ENCODE data around the gene MYADML2.

The MYADML2 gene

DNA sequence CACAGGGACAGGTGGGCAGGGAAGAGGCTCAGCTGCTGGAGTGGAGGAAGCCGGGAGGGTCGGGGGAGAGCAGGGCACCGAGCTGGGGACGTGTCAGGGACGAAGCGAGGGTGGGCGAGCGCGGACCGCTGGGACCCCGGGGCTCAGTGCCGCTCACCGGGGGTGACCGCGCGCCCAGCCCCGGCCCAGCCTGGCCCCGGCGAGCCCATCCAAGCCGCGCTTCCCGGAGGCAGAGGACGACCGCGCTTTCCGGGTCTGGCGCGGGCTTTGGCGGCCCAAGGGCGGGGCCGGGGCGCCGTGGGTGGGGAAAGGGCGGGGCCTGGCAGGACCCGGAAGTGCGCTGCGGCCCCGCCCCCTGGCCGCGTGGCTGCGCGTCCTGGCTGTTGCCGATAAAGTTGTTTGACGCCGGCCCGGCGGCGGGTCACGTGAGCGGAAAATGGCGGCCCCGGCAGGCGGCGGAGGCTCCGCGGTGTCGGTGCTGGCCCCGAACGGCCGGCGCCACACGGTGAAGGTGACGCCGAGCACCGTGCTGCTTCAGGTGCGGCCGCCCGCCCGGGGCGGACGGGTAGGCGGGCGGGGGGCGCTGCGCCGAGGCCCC lies 30.3 kb upstream of the MYADML2 start, which contains the start of gene ASPSCR1:
Gene ASPSCR1 (plus strand): TSS at position 419 of the 598 bp plus-strand sequence. CDS start 18 bp downstream, at position 437.
- peak; percentile 89 to 90 for DNase-seq

DNA sequence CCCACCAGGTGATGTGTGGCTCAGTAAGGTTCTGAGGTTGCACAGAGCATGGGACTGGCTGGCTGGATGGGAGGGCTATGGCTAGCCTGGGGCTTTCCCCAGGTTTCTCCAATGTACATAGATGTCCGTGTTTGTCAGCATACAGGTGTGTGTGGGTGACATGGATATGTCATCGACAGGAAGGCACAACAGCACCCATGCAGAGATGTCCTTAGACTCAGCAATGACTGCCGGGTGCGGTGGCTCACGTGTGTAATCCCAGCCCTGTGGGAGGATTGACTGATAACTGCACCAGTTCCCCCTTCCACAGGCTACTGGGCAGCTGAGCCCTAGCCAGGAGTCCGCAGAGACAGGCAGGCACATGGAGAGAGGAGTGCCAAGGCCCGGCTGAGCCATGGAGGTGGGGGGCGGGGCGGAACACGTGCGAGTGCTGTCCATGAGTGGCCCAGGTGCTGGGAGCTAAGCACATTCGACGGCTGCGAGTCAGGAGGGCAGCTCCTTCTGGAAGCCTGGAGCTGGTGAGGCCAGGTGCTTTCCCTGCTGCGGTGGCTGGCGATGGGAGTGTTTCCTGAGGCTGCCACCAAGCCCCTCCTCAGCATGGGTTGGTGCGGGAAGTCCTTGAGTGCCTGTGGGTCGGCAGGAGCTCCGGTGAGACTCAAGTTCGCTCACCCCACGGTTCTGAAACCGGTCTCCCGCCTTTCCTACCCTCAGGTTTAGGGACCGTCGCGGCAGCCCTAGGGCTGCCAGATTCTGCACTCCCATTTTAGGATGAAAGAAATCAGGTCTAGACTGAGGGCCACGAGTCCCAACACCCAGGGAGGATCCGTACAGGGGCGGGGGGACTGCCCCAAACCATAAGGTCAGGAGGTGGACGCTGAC lies 29.5 kb upstream of the MYADML2 start:
- DNase-seq: peak; percentile 17 to 32

DNA sequence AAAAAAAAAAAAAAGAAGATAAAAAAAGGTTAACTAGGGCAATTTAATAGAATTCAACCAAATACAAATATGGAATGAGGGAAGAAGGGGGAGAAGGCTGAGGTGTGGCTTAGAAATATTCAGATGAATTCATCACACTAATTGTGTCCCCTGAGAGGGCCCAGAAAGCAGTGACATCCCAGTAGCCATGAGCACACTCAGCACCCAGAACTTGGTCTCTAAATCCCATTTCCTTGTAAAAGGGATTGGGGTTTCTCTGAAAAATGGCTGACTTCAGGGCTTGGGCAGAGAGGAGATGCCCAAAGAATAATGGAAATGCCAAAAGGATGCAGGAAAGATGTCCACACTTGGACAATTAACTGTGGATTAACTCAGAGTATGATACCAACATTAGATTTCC lies 26.4 kb upstream of the MYADML2 start:
- no peak for DNase-seq

DNA sequence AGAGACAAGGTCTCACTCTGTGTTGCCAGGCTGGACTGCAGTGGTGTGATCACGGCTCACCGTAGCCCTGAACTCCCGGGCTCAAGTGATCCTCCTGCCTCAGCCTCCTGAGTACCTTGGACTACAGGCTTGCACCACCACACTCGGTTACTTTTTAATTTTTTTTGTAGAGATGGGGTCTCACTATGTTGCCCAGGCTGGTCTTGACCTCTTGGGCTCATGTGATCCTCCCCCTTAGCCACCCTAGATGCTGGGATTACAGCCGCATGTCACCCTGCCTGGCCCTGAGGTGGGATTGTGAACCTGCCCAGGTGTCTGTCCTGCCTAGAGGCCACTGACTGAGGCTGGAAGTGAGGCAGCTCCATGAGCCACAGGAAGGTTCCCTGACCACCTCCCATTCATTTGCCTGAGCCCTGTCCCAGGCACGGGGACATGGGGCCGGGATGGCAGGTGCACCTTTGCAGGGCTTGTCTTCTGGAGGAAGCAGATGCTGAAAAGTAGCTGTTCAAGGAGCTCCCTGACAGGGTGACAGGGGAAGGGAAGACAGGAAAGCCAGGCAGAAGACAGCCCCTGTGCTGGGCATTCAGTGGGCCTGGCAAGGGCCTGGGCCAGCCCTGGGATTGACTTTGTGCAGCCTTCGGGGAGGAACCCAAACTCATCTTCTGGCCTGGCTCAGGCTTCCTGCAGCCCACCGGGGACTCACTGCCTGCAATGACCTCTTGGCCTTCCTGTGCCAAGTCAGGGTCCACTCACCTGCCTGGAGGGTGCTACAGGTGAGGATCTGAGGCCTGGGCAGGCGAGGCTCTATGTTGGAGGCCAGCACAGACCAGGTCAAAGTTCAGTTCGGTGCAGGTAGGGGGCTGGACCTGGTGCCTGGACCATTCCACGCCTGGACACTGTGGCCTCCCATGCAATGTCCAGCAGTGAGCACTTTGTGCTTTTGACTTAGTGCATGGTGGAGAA lies 22.1 kb upstream of the MYADML2 start:
- no peak for DNase-seq

DNA sequence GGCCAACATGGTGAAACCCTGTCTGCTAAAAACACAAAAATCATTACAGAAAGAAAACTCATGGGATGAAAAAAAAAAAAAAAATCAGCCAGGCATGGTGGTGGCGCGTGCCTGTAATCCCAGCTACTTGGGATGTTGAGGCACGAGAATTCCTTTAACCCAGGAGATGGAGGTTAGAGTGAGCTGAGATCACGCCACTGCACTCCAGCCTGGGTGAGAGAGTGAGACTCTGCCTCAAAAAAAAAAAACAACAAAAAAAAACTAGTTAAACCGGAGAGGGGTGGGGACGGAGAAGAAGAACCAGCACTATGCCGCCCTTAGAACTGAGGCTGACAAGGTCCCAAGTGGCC lies 21.3 kb upstream of the MYADML2 start:
- DNase-seq: no peak

DNA sequence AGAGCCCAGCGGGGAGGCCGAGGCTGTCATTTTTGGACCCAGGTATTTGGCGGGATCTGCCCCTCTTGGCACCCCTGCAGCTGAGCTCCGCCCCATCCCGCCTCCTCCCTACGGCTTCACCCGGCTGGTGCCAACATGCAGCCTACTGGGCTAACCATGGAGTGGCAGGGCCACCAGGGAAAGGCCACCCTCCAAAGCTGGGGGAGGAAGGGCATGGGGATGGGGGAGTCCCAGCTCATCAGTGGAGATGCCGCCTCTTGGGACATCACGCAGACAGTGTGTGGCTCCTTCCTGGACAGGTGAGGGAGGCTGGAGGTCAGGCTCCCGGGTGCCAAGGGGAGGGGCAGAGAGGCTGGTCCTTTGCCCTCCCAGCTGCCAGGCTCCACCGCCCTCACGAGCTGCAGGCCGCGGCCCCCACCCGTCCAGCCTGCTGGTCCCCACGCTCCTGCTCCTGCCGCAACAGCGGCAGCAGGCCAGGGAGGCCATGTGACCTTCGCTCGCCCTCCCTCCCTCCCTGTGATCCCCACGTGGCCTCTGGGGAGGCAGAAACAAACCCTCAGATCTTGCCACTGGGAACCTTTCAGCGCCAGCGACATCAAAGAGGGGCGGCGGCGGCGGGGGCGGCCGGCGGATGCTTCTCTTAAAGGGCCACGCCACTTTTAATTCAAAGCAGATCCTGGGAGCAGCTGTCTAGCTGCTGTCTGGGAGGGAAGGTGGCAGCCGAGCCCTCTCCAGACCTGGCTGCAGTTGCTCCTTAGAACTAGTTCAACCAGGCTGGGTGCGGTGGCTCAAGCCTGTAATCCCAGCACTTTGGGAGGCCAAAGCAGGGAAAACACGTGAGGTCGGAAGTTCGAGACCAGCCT lies 20.7 kb upstream of the MYADML2 start:
- peak; percentile 86 to 89 for DNase-seq

DNA sequence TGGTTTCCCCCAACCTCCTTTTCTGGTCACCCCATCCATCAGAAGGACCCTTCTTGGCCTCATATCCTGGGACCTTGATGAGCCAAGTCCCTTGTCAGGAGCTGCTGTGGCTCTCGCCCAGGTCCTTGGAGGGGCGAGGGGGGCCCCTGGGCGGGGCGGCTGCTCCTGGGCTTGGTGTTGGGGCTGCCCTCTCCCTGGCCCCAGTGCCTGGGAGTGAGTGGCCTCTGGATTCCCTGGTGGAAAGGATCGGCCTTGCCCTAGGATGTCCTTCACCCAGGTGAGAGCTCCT lies 20.2 kb upstream of the MYADML2 start:
- no peak for DNase-seq

DNA sequence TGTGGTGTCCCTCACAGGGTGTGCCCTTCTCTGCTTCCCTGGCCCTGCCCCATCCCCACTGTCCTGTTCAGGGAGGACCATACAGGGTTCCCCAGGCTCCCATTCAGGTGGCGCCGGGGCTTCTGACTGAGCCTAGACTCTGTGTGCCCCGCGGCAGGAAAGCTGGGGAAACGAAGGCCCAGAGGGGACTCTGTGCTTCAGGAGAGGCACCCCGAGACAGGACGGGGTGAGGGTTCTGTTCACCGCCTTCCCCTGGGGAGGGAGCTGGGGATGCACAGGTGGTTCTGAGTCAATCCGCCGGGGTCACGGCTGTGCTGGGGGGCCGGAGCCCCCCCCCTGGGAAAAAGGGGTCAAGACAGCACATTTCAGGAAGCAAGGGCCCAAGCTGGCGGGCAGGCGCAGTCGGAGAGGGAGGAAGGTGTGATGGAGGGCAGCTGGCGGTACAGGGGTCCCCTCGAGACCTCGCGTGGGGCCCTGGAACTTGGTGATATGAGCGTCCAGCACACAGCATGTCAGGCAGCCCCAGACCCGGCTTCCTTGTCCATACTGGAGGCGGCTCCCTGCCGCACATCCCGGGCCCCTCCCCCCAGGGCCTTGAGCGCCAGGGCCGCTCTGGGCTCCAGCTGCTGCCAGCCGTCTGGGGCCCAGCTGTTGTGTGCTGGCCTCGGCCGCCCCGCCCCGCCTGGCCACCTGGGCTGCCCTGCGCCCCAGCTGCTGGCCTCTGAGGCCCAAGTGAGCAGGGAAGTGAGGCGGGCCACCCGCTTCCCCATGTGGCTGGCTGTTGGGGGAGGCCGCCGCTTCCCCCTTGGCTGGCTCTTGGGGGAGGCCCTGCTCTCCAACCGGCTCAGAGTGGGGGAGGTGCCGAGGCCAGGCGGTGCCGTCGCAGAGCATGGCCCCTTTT lies 19.6 kb upstream of the MYADML2 start:
- no peak for DNase-seq

DNA sequence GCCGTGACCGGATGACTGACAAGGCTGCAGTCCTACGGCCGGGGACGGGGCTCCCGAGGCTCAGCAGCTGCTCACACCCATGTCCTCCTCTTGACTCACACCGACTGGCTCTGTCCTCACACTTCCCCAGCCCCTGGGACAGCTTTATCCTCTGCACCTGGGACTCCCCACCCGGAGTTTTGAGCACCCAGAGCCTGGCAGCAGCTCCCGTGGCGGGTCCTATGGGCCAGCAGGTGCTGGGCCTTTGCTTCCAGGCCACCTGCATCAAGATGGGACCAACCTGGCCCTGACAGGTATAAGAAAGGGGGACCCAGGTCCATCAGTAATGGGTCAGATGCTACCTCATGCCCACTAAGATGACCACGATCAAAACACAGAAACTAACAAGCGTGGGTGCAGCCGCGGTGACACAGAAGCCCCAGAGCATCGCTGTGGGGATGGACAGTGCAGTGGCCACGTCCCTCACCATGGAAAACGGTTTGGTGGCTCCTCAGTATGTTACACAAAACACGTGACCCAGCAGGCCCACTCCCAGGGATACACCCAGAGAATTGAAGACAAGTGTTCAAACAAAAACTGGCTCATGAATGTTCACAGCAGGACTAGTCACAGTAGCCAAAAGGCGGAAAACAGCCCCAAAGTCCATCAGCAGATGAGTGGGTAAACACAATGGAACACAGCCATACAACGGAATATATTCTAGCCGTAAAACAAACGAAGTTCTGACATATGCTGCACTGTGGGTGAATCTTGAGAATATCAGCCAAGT lies 17.2 kb upstream of the MYADML2 start:
- no peak for DNase-seq

DNA sequence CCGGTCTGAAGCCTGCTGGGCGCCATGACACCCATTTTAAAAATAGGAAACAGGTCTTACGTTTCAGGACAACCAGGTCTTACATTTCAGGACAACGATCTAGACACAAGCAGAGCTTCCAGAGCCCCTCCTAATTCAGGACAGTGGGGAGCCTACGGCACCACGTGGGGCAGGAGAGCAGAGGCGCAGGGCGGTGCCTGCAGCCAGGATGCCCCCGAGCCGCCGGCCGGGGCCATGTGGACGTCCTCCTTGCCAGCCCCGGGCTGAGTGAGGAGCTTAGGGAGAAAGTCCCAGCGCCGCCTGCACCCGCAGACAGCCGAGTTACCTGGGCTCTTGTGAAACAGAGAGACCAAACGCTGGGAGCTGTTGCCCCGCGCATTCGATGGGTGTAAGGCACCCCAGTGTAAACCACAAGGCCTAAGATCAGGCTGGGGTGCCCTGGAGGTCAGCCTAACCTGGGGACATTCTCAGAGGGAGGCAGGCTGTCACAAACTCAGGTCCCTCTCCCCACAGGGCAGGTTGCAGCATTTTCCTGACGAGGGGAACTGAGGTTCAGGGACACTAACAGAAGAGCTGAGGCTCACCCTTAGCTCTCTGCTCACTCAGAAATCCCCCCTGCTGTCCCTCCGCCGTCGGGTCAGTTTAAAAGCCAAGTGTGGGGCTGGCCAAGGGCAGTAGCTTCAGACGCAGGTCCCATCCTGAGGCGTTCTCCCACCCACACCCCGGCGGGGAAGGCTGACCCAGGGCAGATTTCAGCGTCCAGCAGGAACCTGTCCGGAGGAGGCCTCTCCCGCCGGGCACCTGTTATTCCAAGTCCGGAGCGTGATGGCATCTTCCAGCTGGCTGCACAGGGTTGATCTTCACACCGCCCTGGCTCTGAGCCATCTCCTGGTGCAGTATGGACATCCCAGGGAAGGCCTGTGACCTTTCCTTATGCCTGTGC lies 15.7 kb upstream of the MYADML2 start:
- no peak for DNase-seq

DNA sequence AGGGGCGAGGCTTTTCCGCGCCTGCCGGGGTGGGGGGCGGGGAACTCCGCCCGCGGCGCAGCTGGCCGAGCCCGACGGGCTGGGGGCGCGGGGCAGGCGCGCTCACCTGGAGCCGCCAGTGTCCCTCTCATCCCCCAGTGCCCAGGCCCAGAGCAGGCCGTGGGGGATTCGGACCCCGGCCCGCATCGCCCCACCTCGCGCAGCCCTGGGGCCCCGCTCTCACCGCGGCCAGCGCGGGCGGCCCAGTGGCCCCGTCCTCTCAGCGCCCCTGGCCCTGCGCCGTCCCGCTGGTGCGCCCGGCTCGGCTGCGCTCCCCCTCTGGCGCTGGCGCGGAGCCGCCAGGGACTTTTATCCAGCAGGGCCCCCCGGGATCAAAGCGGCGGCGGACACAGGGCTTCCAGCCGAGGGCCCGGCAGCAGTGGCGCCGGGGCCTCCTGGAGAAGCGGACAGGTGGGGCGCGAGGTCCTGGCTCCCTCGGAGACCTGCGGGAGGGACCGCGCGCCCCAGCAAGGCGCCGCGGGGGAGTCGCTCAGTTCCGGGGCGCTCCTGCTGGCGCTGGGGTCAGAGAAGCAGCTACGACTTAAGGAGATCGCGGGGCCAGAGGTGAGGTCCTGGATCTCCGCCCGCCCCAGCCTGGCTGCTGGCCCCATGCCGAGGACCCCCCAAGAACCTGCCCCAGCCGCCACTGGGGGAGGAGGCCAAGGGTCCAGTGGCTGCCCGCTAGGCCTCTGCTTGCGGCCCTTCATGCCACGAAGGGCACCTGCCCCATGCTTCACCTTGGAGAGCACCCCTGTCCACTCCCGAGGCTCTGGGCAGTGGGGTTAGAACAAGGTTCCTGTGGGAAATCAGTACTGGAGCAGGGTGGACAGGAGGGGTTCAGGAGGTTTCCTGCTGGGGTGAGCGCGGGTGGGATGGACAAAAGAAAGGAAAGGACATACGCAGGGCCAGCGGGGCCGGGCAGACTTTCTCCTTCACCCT lies 14.8 kb upstream of the MYADML2 start:
- DNase-seq: no peak

DNA sequence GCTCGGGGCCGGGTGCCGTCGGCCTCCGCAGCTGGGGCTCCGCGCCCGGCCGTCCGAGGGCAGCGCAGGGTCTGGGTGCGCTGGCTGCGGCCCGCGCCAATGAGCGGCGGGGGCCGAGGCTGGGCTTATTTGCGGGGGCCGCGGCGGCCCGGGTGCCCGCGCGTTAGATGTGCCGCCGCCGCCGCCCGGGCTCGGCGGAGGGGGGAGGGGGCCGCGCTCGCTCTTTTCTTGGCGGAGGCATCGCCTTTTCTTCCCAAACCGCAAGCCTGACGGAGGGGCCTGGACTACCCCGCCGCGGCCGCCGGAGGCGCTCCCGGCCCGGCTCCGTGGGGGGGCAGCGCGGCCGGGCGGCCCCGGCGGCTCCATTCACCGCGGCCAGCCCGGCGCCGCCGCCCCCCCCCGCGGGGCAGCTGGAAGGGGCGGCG lies 14.1 kb upstream of the MYADML2 start, which contains the start of gene NOTUM:
Gene NOTUM (minus strand): TSS at position 101 of the 425 bp plus-strand sequence. CDS start 278 bp downstream, outside the sequence.
- peak in 1 of 2 donors; percentile 15 for DNase-seq

DNA sequence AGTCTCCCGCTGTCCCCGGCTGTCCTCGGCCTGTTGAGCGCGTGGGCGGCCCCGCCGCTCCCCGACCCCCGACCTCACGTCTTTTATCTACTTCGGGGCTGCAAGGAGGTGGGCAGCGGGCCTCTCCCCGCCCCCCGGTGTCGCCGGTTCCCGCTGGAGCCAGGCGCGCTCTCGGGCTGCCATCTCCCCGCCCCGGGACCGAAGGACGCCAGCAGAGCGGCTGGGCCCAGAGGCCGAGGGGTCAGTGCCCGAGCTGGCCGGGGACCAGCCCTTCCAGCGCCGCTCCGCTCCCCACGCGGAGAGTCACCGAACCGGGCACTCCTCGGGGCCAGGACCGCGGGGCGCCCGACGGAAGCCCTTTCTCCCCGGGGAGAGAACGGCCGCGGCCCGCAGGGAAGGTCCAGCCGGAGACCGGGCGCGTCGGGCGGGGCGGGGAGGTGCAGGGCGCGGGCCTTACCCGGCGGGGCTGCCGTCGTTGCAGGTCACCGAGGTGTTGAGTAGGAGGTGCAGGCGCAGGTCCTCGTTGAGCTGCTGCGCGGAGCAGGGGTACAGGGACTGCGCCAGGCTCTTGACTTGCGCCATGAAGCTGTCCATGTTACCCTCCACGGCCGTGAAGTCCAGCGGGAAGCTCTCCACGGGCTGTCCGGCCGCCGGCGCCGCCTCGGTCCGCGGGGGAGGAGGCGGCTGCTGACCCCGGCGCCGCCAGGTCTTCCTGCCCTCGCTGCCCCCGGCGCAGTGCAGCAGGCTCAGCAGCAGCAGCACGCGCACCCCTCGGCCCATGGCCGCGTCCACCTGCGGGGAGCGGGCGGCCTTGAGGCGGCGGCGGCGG lies 13.3 kb upstream of the MYADML2 start:
- DNase-seq: peak in 1 of 2 donors; percentile 11

DNA sequence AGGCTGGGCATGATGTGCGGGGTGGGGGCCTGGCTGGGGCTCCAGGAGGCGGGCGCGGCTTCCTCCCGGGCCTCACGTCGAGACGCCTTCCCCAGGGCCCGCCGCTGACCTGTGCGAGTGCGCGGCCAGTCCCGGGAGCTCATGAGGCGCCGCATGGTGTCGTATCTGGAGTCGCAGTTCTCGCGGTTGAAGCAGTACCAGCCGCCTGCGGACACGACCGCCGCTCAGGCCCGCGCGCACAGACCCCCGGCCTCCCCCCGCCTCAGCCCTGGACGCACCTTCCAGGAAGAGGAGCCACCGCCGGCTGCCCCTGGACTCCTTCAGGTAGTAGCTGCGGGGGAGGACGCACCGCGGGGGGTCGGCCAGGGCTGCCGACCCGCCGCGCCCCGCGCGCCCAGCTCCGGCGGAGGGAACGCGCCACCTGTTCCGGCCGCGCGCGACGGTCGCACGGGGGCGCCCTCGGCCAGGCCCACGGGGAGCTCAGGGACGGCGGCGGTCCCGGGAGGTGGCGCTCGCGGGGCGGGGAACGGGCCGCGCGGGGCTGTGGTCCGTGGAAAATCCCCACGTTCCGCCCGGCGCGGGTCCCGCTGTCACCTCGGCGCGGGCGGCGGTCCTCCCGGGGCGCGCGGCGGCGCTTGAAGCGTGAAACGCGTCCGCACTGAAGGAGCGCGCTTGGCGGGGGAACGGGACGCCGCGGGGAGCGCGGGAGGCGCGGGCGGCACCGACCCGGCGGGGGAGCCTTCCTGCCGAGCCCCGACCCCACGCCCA lies 12.5 kb upstream of the MYADML2 start:
- DNase-seq: peak; percentile 78 to 85

DNA sequence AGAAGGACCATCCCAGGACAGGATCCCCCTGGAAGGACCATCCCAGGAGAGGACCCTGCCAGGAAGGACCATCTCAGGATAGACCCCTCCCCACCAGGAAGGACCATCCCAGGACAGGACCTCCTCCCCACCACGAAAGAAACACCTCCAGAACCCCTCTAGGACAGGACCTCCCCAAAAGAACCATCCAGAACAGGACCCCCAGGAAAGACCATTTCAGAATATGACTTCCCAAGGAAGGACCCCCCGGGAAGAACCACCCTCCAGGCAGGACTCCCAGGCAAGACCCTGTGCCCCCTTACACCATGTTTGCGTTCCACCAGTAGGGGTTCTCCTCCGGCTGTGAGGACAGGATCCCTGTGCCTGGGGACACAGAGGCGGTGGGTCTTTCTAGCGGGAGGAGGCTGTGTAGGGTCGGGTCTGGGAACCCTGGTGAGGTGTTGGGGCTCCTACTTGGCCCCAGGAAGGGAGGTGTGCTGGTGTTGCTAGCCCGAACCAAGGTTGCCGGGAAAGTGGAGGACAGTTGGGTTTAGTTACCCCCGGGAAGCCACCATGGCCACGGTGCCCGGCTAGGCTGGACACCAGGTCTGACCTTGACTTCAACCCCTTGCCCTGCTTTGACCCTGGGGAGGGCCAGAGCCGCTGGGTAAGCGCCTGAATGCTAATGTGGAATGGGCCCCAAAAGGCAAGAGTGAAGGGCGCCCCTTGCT lies 11.8 kb upstream of the MYADML2 start:
- no peak for DNase-seq

Measured in CD4-positive, alpha-beta T cell treated with Interleukin-4 for 1 hour (primary cell).